ENCODE results near the gene RANBP1. TPM values are rescaled to one million over a fixed set of nuclear protein-coding genes. Genes with fewer than 3 reads are reported as not detected.

RANBP1 gene
- total and polyA plus RNA-seq, 2 of the 8 experiments (the other 6 are each of a cell fraction or from before 2014, with no cell fraction given), result 343 to 484 TPM

DNA sequence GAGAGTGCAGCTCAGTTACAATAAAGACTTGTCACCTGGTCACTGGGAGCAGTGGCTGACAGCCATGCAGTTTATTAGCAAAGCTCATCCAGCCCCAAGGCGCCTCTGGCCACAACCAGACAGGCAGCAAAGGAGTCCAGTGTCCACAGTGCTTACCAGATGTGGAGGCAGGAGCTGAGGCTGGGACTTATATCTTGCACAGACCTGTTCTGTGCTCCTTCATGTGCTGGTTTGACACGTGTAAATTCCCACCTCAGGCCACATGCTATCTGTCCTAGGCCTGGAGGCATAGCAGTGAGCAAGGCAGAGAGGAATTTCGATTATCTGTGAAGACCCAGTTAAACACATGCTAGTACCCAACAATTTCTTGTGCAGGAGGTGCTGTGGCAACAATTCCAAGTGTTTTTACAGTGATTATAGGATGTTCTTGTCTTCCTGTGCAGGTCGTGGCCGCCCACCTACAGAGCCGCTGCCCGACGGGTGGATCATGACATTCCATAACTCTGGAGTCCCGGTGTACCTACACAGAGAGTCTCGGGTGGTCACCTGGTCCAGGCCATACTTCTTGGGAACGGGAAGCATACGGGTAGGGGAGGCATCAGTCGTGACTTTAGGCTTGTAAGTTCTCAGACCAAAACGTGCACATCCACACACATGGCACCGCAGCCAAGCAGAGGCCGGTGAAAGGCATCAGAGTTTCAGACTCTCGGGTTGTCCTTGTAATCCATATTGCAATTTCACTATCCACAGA, 26.5 kb upstream of the RANBP1 start:
- Histone ChIP-seq H3K23ac (ENCODE audit: insufficient read length) (no peak overlapping the region), H3K79me1 (ENCODE audit: low read depth, low read length) (peaks cover 18% of the 10 kb centered on the region), H3K9ac (replicated peaks in 1 of 4; ENCODE audit: extremely low read depth in 1 of 4, low read depth in 3 of 4, low read length in 3 of 4) (no peak overlapping the region), H3K18ac (ENCODE audit: extremely low read depth, low read length) (no peak overlapping the region), H3K4me3 (ENCODE audit: extremely low read depth in 1 of 4, insufficient read depth in 2 of 4, low read depth in 3 of 4, low read length in 4 of 4) (no peak overlapping the region), H2BK5ac (ENCODE audit: low read depth, low read length) (no peak overlapping the region), H3K4ac (replicated peaks; ENCODE audit: insufficient read length, low read depth, low read length) (no peak overlapping the region), H3K14ac (ENCODE audit: insufficient read length) (no peak overlapping the region), H4K5ac (ENCODE audit: insufficient read length, low read depth, low read length) (no peak overlapping the region), H3K9me3 (ENCODE audit: insufficient read depth in 2 of 2, low read depth in 1 of 2, low read length in 1 of 2) (no peaks in the 10 kb centered on the region; a peak in 1 of 4 replicates), H4K91ac (replicated peaks; ENCODE audit: insufficient read length, low read length) (no peak overlapping the region), H2AK5ac (ENCODE audit: low read depth, low read length) (no peak overlapping the region), H3K4me2 (ENCODE audit: insufficient read depth in 1 of 2, low read depth in 2 of 2, low read length in 2 of 2) (no peak overlapping the region), H2BK15ac (ENCODE audit: low read length) (no peak overlapping the region), H4K20me1 (replicated peaks in 1 of 2; ENCODE audit: control insufficient read depth in 1 of 2, insufficient read depth in 2 of 2, low read length in 2 of 2) (peaks cover 24 to 51% of the 10 kb centered on the region in 2 experiments), H2AFZ (ENCODE audit: low read length) (no peak overlapping the region), H3K27me3 (replicated peaks in 1 of 4; ENCODE audit: control insufficient read depth in 3 of 4, extremely low read depth in 1 of 4, insufficient read depth in 3 of 4, low read length in 3 of 4) (no peaks in the 10 kb centered on the region), H2BK20ac (ENCODE audit: low read length) (no peak overlapping the region), H2BK120ac (replicated peaks; ENCODE audit: low read depth, low read length) (no peak overlapping the region), H3K4me1 (replicated peaks in 1 of 4; ENCODE audit: control insufficient read depth in 3 of 4, insufficient read depth in 4 of 4, low read length in 3 of 4) (no peaks in the 10 kb centered on the region), H3K36me3 (ENCODE audit: control insufficient read depth in 2 of 4, insufficient read depth in 4 of 4, low read length in 3 of 4) (peaks cover 75 to 87% (median 84%) of the 10 kb centered on the region in 4 experiments), H3K56ac (replicated peaks; ENCODE audit: insufficient read length, low read depth, low read length) (no peak overlapping the region), H3K23me2 (ENCODE audit: low read depth, low read length) (no peaks in the 10 kb centered on the region), H2BK12ac (ENCODE audit: low read depth, low read length) (no peak overlapping the region), H3K79me2 (ENCODE audit: control insufficient read depth in 1 of 2, insufficient read depth in 2 of 2, low read length in 2 of 2) (peaks cover 0 to 29% of the 10 kb centered on the region in 2 experiments; a peak in 3 of 4 replicates), H4K8ac (ENCODE audit: extremely low read depth, insufficient read depth, low read length) (no peak overlapping the region), H3K27ac (ENCODE audit: low read depth, low read length) (no peak overlapping the region)
- DNase-seq (ENCODE audit: low read depth in 1 of 2, low spot score in 2 of 2) (no peak), FAIRE-seq (no peak)
- ChIA-PET CTCF (ENCODE audit: partially characterized antibody) (interaction anchor here (1.2 to 2.2 kb wide), 3 partner anchors 16 to 30 kb away, joined by 3 to 6 read pairs (median 3); no protein-coding TSS in a partner anchor), POLR2A (ENCODE audit: partially characterized antibody) (interaction anchor here (0.8 to 29.4 kb wide), 5 partner anchors 8 to 117 kb away, joined by 3 to 598 read pairs (median 6); partner anchors contain the start of genes DGCR8, RANBP1 and TRMT2A)
- WGBS, 2 experiments (ENCODE audit: extremely low coverage in 1 of 2, insufficient coverage in 1 of 2, insufficient read length in 1 of 2, insufficient replicate concordance in 2 of 2, low coverage in 1 of 2, low lambda C conversion rate in 2 of 2, missing lambda C conversion rate in 1 of 2), result 94% methylated on average over 17 of the region's 17 CpGs; no CpG with 5 or more reads in 1 of the 2 experiments
- no peak for TF ChIP-seq MAFK (IDR thresholded peaks at IDR 0.05; ENCODE audit: low read depth, low read length)
- no peak for TF ChIP-seq MAX (IDR thresholded peaks at IDR 0.05)

Measured in H1 (cell line).